ENCODE data around the gene MAP3K1.

MAP3K1 gene

DNA sequence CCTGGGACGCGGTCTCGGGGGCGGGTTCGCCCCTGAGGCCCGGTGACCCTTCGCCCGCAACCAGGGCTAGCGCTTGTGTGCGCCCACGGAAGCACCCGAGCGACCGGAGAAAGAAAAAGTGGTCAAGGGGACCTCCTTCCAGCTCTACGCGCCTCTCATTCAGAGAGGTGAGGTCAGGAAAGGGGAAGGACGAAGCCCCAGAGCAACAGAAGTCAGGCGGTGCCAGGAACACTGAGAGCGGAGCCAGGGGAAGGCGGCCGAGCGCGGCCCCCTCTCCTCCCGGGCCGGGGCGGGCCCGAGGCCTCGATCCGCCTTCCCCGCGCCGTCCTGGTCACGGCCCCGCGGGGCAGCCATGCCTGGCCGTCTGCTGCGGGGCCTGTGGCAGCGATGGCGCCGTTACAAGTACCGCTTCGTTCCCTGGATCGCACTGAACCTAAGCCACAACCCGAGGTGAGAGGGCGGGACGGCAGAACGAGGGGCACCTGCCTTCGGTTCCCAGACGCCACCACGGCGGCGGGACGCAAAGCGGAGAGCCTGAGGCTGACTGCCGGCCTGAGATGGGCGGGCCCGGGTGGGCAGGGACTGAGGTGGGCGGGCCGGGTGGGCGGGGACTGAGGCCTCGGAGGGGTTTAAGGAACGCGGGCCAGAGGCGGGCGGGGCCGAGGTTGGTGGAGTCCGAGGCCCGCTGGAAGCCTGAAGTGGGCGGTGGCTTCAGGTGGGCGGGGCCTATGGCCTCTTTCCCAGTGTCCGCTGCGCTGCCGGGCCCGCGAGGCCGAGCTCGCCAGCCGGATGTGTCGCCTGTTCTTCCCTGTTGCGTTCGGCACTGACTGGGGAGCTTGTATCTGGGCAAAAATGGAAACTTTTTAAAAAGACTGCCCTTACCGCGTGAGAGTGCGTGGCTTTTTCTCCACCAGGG is 94.2 kb downstream of the MAP3K1 start, which contains the start of gene SETD9:
SETD9 (plus strand) TSS at position 303 of the 916 bp plus-strand sequence; CDS start at position 353, 50 bp downstream.
- H3K36me3 ChIP-seq (ENCODE audit: low read depth), result no peaks in the 10 kb centered on the region
- TF ChIP-seq, protein P1, sequence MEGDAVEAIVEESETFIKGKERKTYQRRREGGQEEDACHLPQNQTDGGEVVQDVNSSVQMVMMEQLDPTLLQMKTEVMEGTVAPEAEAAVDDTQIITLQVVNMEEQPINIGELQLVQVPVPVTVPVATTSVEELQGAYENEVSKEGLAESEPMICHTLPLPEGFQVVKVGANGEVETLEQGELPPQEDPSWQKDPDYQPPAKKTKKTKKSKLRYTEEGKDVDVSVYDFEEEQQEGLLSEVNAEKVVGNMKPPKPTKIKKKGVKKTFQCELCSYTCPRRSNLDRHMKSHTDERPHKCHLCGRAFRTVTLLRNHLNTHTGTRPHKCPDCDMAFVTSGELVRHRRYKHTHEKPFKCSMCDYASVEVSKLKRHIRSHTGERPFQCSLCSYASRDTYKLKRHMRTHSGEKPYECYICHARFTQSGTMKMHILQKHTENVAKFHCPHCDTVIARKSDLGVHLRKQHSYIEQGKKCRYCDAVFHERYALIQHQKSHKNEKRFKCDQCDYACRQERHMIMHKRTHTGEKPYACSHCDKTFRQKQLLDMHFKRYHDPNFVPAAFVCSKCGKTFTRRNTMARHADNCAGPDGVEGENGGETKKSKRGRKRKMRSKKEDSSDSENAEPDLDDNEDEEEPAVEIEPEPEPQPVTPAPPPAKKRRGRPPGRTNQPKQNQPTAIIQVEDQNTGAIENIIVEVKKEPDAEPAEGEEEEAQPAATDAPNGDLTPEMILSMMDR (IDR thresholded peaks at IDR 0.05; ENCODE audit: poor library complexity, severe bottlenecking), result no peak
- peaks cover 6% of the 10 kb centered on the region for H3K4me1 ChIP-seq (ENCODE audit: insufficient read depth, poor library complexity, severe bottlenecking)
- ATAC-seq (ENCODE audit: low read depth), result peak; percentile 91
- peak; percentile 99 for DNase-seq (ENCODE audit: low spot score)
- no peaks in the 10 kb centered on the region for H3K9me3 ChIP-seq (ENCODE audit: severe bottlenecking)
- H3K4me3 ChIP-seq (ENCODE audit: severe bottlenecking), result peak within 1 kb of the TSS; percentile 69
- peak within 1 kb of the TSS; percentile 49 for H3K27ac ChIP-seq (ENCODE audit: poor library complexity, severe bottlenecking)
- H3K27me3 ChIP-seq (ENCODE audit: insufficient read depth, poor library complexity, severe bottlenecking), result no peaks in the 10 kb centered on the region

DNA sequence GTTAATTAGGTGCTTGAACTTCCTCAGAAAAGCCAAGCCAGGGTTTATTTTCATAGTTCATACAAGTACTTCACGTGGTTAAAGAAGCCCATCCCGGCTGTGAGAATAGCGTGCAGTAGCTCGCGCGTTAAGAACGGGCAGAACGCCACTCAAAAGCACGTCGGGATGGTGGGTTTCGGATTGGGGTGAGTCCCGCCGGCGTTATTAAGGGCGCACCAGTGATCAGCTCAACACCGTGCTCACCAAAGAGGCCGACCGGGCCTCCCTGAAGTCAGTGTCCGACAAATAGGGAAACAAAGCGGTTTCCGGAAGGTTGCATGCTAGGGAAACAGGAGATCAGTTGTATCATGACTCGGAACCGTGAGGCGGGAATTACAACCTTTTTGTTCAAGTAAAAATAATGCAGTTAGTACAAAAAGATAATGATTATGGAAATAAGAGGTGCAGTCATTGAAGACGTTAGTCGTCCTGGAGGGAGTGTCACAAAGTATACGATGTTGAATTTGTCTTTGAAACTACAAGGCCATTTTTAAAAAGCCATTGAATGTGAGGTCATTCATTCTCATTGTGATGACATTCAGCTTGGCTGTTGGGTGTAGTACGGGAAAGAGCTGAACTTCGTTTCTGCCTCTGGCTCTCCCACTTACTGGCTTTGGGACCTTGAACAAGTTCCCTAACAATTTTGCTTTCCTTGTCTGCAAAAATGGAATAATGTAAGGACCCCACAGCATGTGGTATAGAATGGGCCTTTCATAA is 95.0 kb downstream of the MAP3K1 start:
- H3K27ac ChIP-seq (ENCODE audit: poor library complexity, severe bottlenecking), result peak overlapping the region; percentile 49
- peak; percentile 55 for DNase-seq (ENCODE audit: low spot score)
- TF ChIP-seq, protein P1 (IDR thresholded peaks at IDR 0.05; ENCODE audit: poor library complexity, severe bottlenecking), result no peak

DNA sequence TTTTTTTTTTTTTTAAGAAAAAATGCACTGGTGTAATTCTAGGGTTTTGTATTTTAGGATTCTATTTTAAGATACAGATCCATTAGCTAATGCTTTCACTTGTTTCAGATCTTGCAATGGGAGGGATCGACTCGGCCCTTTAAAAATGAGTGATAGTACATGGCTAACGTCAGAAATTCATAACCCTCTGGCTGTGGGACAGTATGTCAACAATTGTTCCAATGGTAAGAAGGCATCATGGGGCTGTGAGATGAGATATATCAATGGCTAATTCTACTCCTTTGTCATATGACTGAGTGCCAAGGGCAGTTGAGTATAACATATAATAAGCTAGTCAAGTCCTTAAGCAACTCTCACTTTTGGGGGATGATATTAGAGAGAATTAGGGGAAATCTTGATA is 98.4 kb downstream of the MAP3K1 start:
- DNase-seq (ENCODE audit: low spot score), result no peak
- Histone ChIP-seq H3K27ac (ENCODE audit: poor library complexity, severe bottlenecking) (no peak overlapping the region), H3K27me3 (ENCODE audit: insufficient read depth, poor library complexity, severe bottlenecking) (no peaks in the 10 kb centered on the region), H3K36me3 (ENCODE audit: low read depth) (0 out of 2 replicates have a peak, but pooled peaks cover 3% of the 10 kb centered on the region), H3K9me3 (ENCODE audit: severe bottlenecking) (no peaks in the 10 kb centered on the region), H3K4me3 (ENCODE audit: severe bottlenecking) (no peak overlapping the region), H3K4me1 (ENCODE audit: insufficient read depth, poor library complexity, severe bottlenecking) (peaks cover 6% of the 10 kb centered on the region)
- TF ChIP-seq, protein P1 (IDR thresholded peaks at IDR 0.05; ENCODE audit: poor library complexity, severe bottlenecking), result no peak
- ATAC-seq (ENCODE audit: low read depth), result no peak

More for the DNA sequence above, 95.0 kb downstream of the MAP3K1 start:
- Histone ChIP-seq H3K4me3 (ENCODE audit: severe bottlenecking) (peak overlapping the region; percentile 69), H3K4me1 (ENCODE audit: insufficient read depth, poor library complexity, severe bottlenecking) (peaks cover 6% of the 10 kb centered on the region), H3K9me3 (ENCODE audit: severe bottlenecking) (no peaks in the 10 kb centered on the region), H3K36me3 (ENCODE audit: low read depth) (0 out of 2 replicates have a peak, but pooled peaks cover 3% of the 10 kb centered on the region), H3K27me3 (ENCODE audit: insufficient read depth, poor library complexity, severe bottlenecking) (no peaks in the 10 kb centered on the region)
- ATAC-seq (ENCODE audit: low read depth), result peak; percentile 8

DNA sequence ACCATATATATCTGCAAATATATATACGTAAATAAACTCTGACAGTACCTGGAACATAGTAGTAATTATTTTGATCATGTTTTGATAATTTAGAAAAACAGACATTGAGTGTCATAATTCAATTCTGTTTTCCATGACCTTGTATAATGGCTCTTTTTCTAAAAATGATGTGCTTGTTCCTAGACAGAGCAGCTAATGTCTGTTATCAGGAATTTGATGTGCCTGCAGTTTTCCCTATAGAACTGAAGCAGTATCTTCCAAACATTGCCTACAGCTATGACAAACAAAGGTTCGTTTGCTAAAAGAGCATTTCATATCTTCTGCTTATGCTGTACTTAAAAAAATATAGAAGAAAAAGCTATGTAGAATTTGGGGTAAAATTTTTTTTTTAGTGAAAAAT is 99.3 kb downstream of the MAP3K1 start:
- H3K36me3 ChIP-seq (ENCODE audit: low read depth), result peaks cover 8% of the 10 kb centered on the region
- ATAC-seq (ENCODE audit: low read depth) (no peak), DNase-seq (ENCODE audit: low spot score) (no peak)
- no peak overlapping the region for H3K4me3 ChIP-seq (ENCODE audit: severe bottlenecking)
- TF ChIP-seq, protein P1 (IDR thresholded peaks at IDR 0.05; ENCODE audit: poor library complexity, severe bottlenecking), result no peak
- peaks cover 6% of the 10 kb centered on the region for H3K4me1 ChIP-seq (ENCODE audit: insufficient read depth, poor library complexity, severe bottlenecking)
- no peaks in the 10 kb centered on the region for H3K27me3 ChIP-seq (ENCODE audit: insufficient read depth, poor library complexity, severe bottlenecking)
- H3K9me3 ChIP-seq (ENCODE audit: severe bottlenecking), result no peaks in the 10 kb centered on the region
- no peak overlapping the region for H3K27ac ChIP-seq (ENCODE audit: poor library complexity, severe bottlenecking)

All from RWPE2 (cell line).